Measurements from ENCODE around the gene RNF13. TPM values are rescaled to one million over a fixed set of nuclear protein-coding genes. Genes with fewer than 3 reads are reported as not detected.

The RNF13 gene
- total RNA-seq, 1 experiment from 2014 or later: 28.9 TPM

DNA sequence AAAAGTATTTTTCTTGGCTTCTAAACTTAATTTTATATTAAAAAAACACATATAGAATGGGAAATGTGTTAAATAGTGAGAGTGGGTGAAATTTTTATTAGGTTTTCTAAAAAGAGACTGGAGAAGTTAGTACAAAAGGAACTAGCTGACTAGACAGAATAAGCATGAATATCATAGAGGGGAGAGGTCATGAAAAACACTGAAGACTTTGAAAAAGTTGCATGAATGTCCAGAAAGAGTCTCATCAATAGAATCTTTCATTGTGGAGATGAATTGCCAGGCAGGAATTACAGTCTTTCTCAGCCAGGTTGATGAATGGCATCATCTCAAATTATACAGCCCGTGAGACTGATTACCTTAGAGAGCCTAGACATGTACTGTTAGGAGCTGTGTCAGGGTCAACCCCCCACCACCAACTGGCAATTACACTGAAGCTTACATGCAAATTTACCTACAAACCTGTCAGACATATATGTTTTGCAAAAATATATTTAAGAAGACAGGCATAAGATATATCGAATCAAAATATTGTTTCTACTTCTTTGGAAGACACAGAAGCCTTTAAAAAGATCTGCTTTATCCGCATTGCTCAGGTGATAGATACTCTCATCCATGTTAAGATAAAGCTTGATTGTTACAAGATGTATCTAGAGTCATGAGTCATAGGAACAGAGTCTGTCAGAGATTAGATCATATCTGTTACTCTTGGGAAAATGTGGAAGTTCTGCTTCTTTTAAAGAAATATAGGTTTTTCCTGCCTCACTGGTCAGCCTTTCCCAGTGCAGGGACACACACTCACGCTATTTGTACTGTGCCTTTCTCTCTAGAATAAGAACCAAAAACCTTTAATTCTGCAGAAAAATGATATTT is 192.5 kb downstream of the RNF13 start:
- ChIA-PET CTCF (no interaction called here), POLR2A (no interaction called here)
- TF ChIP-seq, protein P1, sequence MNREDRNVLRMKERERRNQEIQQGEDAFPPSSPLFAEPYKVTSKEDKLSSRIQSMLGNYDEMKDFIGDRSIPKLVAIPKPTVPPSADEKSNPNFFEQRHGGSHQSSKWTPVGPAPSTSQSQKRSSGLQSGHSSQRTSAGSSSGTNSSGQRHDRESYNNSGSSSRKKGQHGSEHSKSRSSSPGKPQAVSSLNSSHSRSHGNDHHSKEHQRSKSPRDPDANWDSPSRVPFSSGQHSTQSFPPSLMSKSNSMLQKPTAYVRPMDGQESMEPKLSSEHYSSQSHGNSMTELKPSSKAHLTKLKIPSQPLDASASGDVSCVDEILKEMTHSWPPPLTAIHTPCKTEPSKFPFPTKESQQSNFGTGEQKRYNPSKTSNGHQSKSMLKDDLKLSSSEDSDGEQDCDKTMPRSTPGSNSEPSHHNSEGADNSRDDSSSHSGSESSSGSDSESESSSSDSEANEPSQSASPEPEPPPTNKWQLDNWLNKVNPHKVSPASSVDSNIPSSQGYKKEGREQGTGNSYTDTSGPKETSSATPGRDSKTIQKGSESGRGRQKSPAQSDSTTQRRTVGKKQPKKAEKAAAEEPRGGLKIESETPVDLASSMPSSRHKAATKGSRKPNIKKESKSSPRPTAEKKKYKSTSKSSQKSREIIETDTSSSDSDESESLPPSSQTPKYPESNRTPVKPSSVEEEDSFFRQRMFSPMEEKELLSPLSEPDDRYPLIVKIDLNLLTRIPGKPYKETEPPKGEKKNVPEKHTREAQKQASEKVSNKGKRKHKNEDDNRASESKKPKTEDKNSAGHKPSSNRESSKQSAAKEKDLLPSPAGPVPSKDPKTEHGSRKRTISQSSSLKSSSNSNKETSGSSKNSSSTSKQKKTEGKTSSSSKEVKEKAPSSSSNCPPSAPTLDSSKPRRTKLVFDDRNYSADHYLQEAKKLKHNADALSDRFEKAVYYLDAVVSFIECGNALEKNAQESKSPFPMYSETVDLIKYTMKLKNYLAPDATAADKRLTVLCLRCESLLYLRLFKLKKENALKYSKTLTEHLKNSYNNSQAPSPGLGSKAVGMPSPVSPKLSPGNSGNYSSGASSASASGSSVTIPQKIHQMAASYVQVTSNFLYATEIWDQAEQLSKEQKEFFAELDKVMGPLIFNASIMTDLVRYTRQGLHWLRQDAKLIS (CRISPR knock-in tag; IDR thresholded peaks at IDR 0.05; ENCODE audit: borderline replicate concordance): no peak
- TF ChIP-seq PRRX2 (CRISPR knock-in tag; IDR thresholded peaks at IDR 0.05) (no peak), TEAD1 (CRISPR knock-in tag; IDR thresholded peaks at IDR 0.05) (no peak), ATF2 (CRISPR knock-in tag; IDR thresholded peaks at IDR 0.05; ENCODE audit: borderline replicate concordance, low read depth) (no peak), ZNF317 (CRISPR knock-in tag; IDR thresholded peaks at IDR 0.05; ENCODE audit: borderline replicate concordance, low read depth) (no peak), ARID4B (CRISPR knock-in tag; IDR thresholded peaks at IDR 0.05; ENCODE audit: borderline replicate concordance) (no peak), FOXJ3 (CRISPR knock-in tag; IDR thresholded peaks at IDR 0.05; ENCODE audit: borderline replicate concordance) (no peak), NFE2L1 (CRISPR knock-in tag; IDR thresholded peaks at IDR 0.05) (no peak), MXD4 (CRISPR knock-in tag; IDR thresholded peaks at IDR 0.05; ENCODE audit: borderline replicate concordance) (no peak), ZNF425 (CRISPR knock-in tag; conservative IDR thresholded peaks at IDR 0.05) (no peak), CREM (CRISPR knock-in tag; IDR thresholded peaks at IDR 0.05) (no peak), KAT7 (CRISPR knock-in tag; IDR thresholded peaks at IDR 0.05; ENCODE audit: borderline replicate concordance) (no peak), ELF4 (CRISPR knock-in tag; IDR thresholded peaks at IDR 0.05; ENCODE audit: low read depth) (no peak), NR1H2 (CRISPR knock-in tag; IDR thresholded peaks at IDR 0.05) (no peak), ZNF121 (CRISPR knock-in tag; IDR thresholded peaks at IDR 0.05) (no peak), ATF1 (CRISPR knock-in tag; IDR thresholded peaks at IDR 0.05) (no peak)
- TF ChIP-seq, protein P2, sequence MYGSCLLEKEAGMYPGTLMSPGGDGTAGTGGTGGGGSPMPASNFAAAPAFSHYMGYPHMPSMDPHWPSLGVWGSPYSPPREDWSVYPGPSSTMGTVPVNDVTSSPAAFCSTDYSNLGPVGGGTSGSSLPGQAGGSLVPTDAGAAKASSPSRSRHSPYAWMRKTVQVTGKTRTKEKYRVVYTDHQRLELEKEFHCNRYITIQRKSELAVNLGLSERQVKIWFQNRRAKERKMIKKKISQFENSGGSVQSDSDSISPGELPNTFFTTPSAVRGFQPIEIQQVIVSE (CRISPR knock-in tag; IDR thresholded peaks at IDR 0.05; ENCODE audit: borderline replicate concordance): no peak
- TF ChIP-seq, protein P3, sequence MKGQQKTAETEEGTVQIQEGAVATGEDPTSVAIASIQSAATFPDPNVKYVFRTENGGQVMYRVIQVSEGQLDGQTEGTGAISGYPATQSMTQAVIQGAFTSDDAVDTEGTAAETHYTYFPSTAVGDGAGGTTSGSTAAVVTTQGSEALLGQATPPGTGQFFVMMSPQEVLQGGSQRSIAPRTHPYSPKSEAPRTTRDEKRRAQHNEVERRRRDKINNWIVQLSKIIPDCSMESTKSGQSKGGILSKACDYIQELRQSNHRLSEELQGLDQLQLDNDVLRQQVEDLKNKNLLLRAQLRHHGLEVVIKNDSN (CRISPR knock-in tag; IDR thresholded peaks at IDR 0.05): no peak
- ATAC-seq (no peak), DNase-seq (ENCODE audit: low spot score) (no peak)
- H3K27me3 Mint-ChIP-seq (ENCODE audit: low read depth): no peaks in the 10 kb centered on the region
- H3K9me3 Mint-ChIP-seq: no peaks in the 10 kb centered on the region
- no peaks in the 10 kb centered on the region for H3K36me3 Mint-ChIP-seq
- no peak overlapping the region for H3K27ac Mint-ChIP-seq
- H3K4me1 Mint-ChIP-seq: no peaks in the 10 kb centered on the region
- no peak overlapping the region for H3K4me3 Mint-ChIP-seq

All from WTC11 (cell line).